Psoas muscle (tissue), 8 donors: Measurements from ENCODE around the gene TTC29. TPM values are rescaled to one million over a fixed set of nuclear protein-coding genes. Genes with fewer than 3 reads are reported as not detected.
"Not testable (repeated sequence)": the region's sequence is repeated elsewhere in the genome, so short reads cannot be mapped to it uniquely, and the experiment has no call there.

Experiments
- ATAC-seq, 4 donors: fragments of 200-7000 bp; cut with Tn5 transposase; one replicate each; pipeline ENCODE4 v1.9.1; 2020; ENCODE audit warnings: moderate library complexity in 3 of 4, mild to moderate bottlenecking in 2 of 4
- DNase-seq, 2 donors: peaks; one replicate each; pipeline ENCODE4 v3.0.0-alpha.2; 2020
- H3K27ac ChIP-seq: fragments of 200-600 bp; one replicate; pipeline ENCODE4 v1.8.0; 2022
- H3K27me3 ChIP-seq, 3 donors: fragments of 200-600 bp in 1 of 3; one replicate each; pipeline versions ENCODE4 v1.6.1 to v1.8.0; 2013 to 2022; ENCODE audit warnings: low read length in 2 of 3, mild to moderate bottlenecking in 2 of 3, moderate library complexity in 1 of 3; ENCODE audit not compliant: insufficient read depth in 3 of 3
- H3K36me3 ChIP-seq, 2 donors: fragments of 200-600 bp in 1 of 2; one replicate each; pipeline versions ENCODE4 v1.6.1 to v1.8.0; 2013 to 2022; ENCODE audit warnings: low read depth in 1 of 2, mild to moderate bottlenecking in 1 of 2, moderate library complexity in 1 of 2; ENCODE audit not compliant: insufficient read depth in 1 of 2
- H3K4me1 ChIP-seq: fragments of 200-600 bp; one replicate; pipeline ENCODE4 v1.8.0; 2022
- H3K4me3 ChIP-seq: fragments of 200-600 bp; one replicate; pipeline ENCODE4 v1.8.0; 2022; ENCODE audit warnings: mild to moderate bottlenecking
- H3K9me3 ChIP-seq: fragments of 200-600 bp; one replicate; pipeline ENCODE4 v1.8.0; 2022
- WGBS, 3 donors: extraction: QIAGEN DNeasy Blood & Tissue Kit; methylation state at CpG; one replicate each; pipeline versions ENCODE4 v1.1.6 to v1.1.7; 2013; 5-methylcytosine and 5-hydroxymethylcytosine counted together
- intact Hi-C, 2 donors: fragments of 100-400 bp; cut with DNase I; formaldehyde crosslinking; loops; one replicate each; pipeline versions ENCODE4 v1.11.0 to v1.14.2; 2022
- polyA plus RNA-seq, 3 donors: library from polyadenylated mRNA; stranded (reverse); fragments of 200-250 nt; gene quantifications; one replicate each; pipeline ENCODE4 v1.2.3, GENCODE V29; 2013
- total RNA-seq, 4 donors: library from RNA; stranded (reverse); fragmentation: NEBNext Ultra II Directional in 2 of 4; extraction: Animal tissue kit (Norgen Biotek cat#: 25700) in 2 of 4; gene quantifications; one replicate each; pipeline versions ENCODE4 v1.2.1 to v1.2.4, GENCODE V29; 2021 to 2023
- TF ChIP-seq, protein P1 (sequence below): fragments of 200-600 bp; IDR thresholded peaks from one replicate; pipeline ENCODE4 v1.8.0; 2022; ENCODE audit warnings: antibody characterized with exemption
- donor health status: healthy with polysubstance abuse.
- donor health status: DM: no; HTN: no; CAD: no; lungs with moderate emphysema.
- donor health status: Bipolar disorder and iron deficiency.
- donor health status: healthy.
- donor health status: DM: yes; HTN: yes; CAD: no.
- donor health status: DM: no; HTN: no; CAD: no.
- donor health status: DM: no; HTN: no; CAD: no.
- donor health status: DM: yes; HTN: yes; CAD: no.

Gene TTC29
- total and polyA plus RNA-seq, 7 donors = 0.03 TPM; not detected in 6

DNA sequence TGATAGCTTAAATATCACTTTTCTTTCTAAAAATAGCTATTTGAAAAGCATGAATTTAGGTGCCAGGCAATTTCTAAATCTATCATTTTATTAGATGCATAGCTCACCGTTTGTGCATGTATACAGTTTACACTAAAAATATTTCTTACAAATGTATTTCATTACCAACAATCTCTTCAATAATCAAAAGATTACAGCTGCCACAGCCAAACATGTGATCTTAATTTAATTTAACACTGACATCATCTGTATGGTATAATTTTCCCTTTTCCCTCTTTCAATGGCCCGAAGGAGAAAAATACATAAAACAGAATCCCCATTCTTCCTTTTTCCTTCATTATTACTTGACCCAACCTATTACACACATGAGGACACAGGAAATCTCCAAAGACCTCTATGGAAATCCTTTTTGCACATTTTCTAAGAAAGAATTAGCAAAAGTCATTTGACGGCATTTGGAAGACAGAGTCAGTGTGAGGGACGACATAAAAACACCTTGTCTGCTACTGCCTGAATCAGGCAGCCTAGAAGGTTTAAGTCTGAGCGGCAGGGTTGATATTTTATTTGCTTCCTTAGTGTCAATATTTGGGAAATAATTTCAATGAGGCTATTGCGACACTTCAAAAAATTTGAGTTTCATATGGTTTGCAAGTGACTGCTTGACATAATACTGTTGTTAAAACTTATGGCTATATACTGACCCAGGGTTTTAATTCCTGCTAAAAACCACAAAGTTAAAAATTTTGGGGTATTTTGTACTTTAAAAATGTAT, 111.2 kb downstream of the TTC29 start:
- TF ChIP-seq, protein P1, sequence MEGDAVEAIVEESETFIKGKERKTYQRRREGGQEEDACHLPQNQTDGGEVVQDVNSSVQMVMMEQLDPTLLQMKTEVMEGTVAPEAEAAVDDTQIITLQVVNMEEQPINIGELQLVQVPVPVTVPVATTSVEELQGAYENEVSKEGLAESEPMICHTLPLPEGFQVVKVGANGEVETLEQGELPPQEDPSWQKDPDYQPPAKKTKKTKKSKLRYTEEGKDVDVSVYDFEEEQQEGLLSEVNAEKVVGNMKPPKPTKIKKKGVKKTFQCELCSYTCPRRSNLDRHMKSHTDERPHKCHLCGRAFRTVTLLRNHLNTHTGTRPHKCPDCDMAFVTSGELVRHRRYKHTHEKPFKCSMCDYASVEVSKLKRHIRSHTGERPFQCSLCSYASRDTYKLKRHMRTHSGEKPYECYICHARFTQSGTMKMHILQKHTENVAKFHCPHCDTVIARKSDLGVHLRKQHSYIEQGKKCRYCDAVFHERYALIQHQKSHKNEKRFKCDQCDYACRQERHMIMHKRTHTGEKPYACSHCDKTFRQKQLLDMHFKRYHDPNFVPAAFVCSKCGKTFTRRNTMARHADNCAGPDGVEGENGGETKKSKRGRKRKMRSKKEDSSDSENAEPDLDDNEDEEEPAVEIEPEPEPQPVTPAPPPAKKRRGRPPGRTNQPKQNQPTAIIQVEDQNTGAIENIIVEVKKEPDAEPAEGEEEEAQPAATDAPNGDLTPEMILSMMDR = no peak
- no peaks in the 10 kb centered on the region for H3K9me3 ChIP-seq
- no peaks in the 10 kb centered on the region for H3K27me3 ChIP-seq
- H3K36me3 ChIP-seq = no peaks in the 10 kb centered on the region
- H3K4me3 ChIP-seq = no peak overlapping the region
- H3K4me1 ChIP-seq = no peaks in the 10 kb centered on the region
- DNase-seq = no peak
- WGBS, 3 donors = 73 to 77% (median 77%) methylated on average over 6 of the region's 6 CpGs
- intact Hi-C loops = no loop called here
- no peak for ATAC-seq
- H3K27ac ChIP-seq = no peak overlapping the region

DNA sequence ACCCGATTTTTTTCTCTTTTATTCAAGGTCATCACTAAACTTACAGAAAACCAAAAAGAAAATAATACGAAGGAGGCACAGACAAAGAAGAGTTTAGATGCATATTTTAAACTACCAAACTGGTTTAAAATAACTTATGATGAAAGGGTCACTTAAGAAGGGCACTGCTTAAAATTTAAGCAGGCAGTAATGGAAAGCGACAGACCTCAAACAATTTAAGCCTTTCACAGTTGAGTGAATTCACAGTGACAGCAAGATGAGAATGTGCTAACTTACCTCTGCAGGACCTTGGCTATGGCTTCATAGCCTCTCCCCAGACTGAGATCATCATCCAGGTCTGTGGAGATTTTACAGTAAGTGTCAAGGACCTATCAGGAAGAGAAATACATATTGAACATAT, 112.1 kb downstream of the TTC29 start:
- Histone ChIP-seq H3K27ac (no peak overlapping the region), H3K4me1 (no peaks in the 10 kb centered on the region), H3K4me3 (no peak overlapping the region), H3K9me3 (no peaks in the 10 kb centered on the region), H3K36me3 (no peaks in the 10 kb centered on the region), H3K27me3 (no peaks in the 10 kb centered on the region)
- TF ChIP-seq, protein P1 = no peak
- 62 to 70% (median 67%) methylated on average over 3 of the region's 3 CpGs for WGBS, 3 donors
- no peak for DNase-seq
- no peak for ATAC-seq
- intact Hi-C loops = no loop called here

DNA sequence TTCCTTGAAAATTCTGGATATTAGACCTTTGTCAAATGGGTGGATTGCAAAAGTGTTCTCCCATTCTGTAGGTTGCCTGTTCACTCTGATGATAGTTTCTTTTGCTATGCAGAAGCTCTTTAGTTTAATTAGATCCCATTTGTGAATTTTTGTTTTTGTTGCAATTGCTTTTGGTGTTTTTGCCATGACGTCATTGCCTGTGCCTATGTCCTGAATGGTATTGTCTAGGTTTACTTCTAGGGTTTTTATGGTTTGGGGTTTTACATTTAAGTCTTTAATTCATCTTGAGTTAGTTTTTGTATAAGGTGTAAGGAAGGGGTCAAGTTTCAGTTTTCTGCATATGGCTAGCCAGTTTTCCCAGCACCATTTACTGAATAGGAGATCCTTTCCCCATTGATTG, 122.7 kb downstream of the TTC29 start:
- WGBS, 3 donors = 87 to 89% (median 88%) methylated on average over 1 of the region's 1 CpG

DNA sequence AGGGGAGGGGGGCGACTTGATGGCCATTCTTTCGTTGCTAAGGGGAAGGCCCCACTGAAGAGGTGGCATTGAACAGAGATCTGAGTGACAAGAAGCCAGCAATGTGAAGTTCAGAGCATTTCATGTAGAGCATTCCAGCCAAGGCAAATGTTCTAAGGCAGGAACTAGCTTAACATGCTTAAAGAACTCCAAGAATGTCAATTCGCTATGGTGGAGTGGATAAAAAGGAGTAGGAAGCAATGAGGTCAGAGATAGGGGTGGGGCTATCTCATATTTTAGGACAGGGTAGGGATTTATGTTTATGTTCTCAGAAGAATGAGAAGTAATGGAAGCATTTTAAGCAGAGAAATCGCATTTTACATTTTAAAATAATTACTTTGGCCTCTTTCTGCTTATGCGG, 130.9 kb downstream of the TTC29 start:
- TF ChIP-seq, protein P1 = no peak
- Histone ChIP-seq H3K4me1 (no peaks in the 10 kb centered on the region), H3K9me3 (no peaks in the 10 kb centered on the region), H3K27me3 (peaks cover 0 to 2% (median 0%) of the 10 kb centered on the region in 3 donors), H3K36me3 (no peaks in the 10 kb centered on the region), H3K27ac (no peak overlapping the region), H3K4me3 (no peak overlapping the region)
- 63 to 69% (median 67%) methylated on average over 5 of the region's 5 CpGs for WGBS, 3 donors
- intact Hi-C loops = no loop called here
- ATAC-seq (no peak), DNase-seq (no peak)

More for the DNA sequence above, 122.7 kb downstream of the TTC29 start:
- H3K27ac ChIP-seq, ATAC-seq, intact Hi-C loops, H3K36me3 ChIP-seq, H3K4me3 ChIP-seq, H3K27me3 ChIP-seq, H3K9me3 ChIP-seq, H3K4me1 ChIP-seq, DNase-seq: not testable (repeated sequence)

DNA sequence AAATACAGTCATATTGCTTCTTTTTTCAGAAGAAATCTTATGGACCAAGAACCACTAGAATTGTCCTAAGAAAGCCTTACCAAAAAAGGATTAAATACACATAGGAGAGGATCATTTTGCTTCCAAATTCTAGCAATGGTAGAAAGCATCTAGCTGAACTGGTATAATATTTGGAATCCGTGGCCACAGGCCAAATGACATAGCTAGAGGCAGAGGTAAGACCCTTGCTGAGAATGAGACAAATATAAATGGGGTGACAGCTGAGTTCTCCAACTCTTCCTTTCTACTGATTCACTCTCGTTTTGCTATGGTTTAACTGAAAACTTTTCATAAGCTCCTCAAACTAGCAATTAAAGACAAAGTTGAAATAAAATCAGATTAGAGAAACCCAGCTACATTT, 150.0 kb downstream of the TTC29 start:
- H3K4me1 ChIP-seq = no peaks in the 10 kb centered on the region
- H3K27me3 ChIP-seq = no peaks in the 10 kb centered on the region
- ATAC-seq (no peak), DNase-seq (no peak)
- no peaks in the 10 kb centered on the region for H3K9me3 ChIP-seq
- no peak overlapping the region for H3K4me3 ChIP-seq
- no peak overlapping the region for H3K27ac ChIP-seq
- no peaks in the 10 kb centered on the region for H3K36me3 ChIP-seq
- 13 to 20% (median 17%) methylated on average over 2 of the region's 2 CpGs for WGBS, 3 donors
- intact Hi-C loops = no loop called here
- TF ChIP-seq, protein P1 = no peak
